HL-60 (cell line): ENCODE data around the gene TMTC1.

Source experiments
- POLR2AphosphoS5 ChIP-seq: IDR thresholded peaks from 2 replicates; pipeline ENCODE4 v1.6.1; 2012; ENCODE audit warnings: low read depth
- REST ChIP-seq: IDR thresholded peaks from 2 replicates; pipeline ENCODE4 v1.6.1; 2012; ENCODE audit warnings: low read depth; ENCODE audit not compliant: insufficient replicate concordance

- TF ChIP-seq REST: no peak
- TF ChIP-seq POLR2AphosphoS5: no peak
Measured at GRCh38 chr12:29528161-29528560, 255.6 kb downstream of the TMTC1 start.
